ENCODE results near the gene SELE. TPM values are rescaled to one million over a fixed set of nuclear protein-coding genes. Genes with fewer than 3 reads are reported as not detected.

Gene SELE
- total and polyA plus RNA-seq, 2 of the 8 experiments (the other 6 are each of a cell fraction or from before 2014, with no cell fraction given) = not detected

GRCh38 chr1:169759038-169759437 is 25.2 kb upstream of the SELE start (continued):
- TF ChIP-seq KDM5A (IDR thresholded peaks at IDR 0.05; ENCODE audit: low read length) (no peak), TCF12 (IDR thresholded peaks at IDR 0.05; ENCODE audit: low read depth, low read length) (no peak), CREB1 (IDR thresholded peaks at IDR 0.05) (no peak)
